CD1c-positive myeloid dendritic cell (primary cell): ENCODE results near the gene PCSK5.
"Not testable (repeated sequence)": the region's sequence is repeated elsewhere in the genome, so short reads cannot be mapped to it uniquely, and the experiment has no call there.

ENCODE experiments used
- DNase-seq: peaks from one replicate; pipeline ENCODE4 v3.0.0-alpha.2; 2016; ENCODE audit errors: extremely low spot score

Gene PCSK5

GRCh38 chr9:75963321-75963720 is 72.8 kb downstream of the PCSK5 start:
- not testable (repeated sequence) for DNase-seq

GRCh38 chr9:75964427-75964826 is 74.0 kb downstream of the PCSK5 start:
- no peak for DNase-seq

- no peak for DNase-seq
Measured at GRCh38 chr9:75965231-75965630, 74.8 kb downstream of the PCSK5 start.

- DNase-seq = no peak
Measured at GRCh38 chr9:75967556-75967955, 77.1 kb downstream of the PCSK5 start.

- DNase-seq = no peak
Measured at GRCh38 chr9:75974016-75974766, 83.7 kb downstream of the PCSK5 start.

GRCh38 chr9:75975071-75975470 is 84.6 kb downstream of the PCSK5 start:
- no peak for DNase-seq

GRCh38 chr9:75976549-75976948 is 86.1 kb downstream of the PCSK5 start:
- DNase-seq = no peak

GRCh38 chr9:75979362-75979761 is 88.9 kb downstream of the PCSK5 start:
- no peak for DNase-seq

- DNase-seq = no peak
Measured at GRCh38 chr9:75983319-75984045, 93.0 kb downstream of the PCSK5 start.

- no peak for DNase-seq
Measured at GRCh38 chr9:75985515-75985914, 95.0 kb downstream of the PCSK5 start.

- no peak for DNase-seq
Measured at GRCh38 chr9:75988663-75989062, 98.2 kb downstream of the PCSK5 start.

- no peak for DNase-seq
Measured at GRCh38 chr9:75990156-75990555, 99.7 kb downstream of the PCSK5 start.

GRCh38 chr9:75990576-75991304 is 100.3 kb downstream of the PCSK5 start:
- DNase-seq = no peak

- no peak for DNase-seq
Measured at GRCh38 chr9:75992482-75993206, 102.2 kb downstream of the PCSK5 start.

GRCh38 chr9:75993434-75993833 is 103.0 kb downstream of the PCSK5 start:
- DNase-seq = no peak

GRCh38 chr9:75995066-75995465 is 104.6 kb downstream of the PCSK5 start:
- no peak for DNase-seq

- DNase-seq = no peak
Measured at GRCh38 chr9:75996726-75997125, 106.3 kb downstream of the PCSK5 start.

- DNase-seq = no peak
Measured at GRCh38 chr9:75997206-75997605, 106.7 kb downstream of the PCSK5 start.

GRCh38 chr9:75998096-75998780 is 107.8 kb downstream of the PCSK5 start:
- DNase-seq = no peak

GRCh38 chr9:76001459-76001858 is 111.0 kb downstream of the PCSK5 start:
- no peak for DNase-seq

- DNase-seq = no peak
Measured at GRCh38 chr9:76003041-76003440, 112.6 kb downstream of the PCSK5 start.
